Astrocyte (in vitro differentiated cells and primary cell): ENCODE measurements around the gene ZFTA.

Experiments
- EZH2 ChIP-seq: IDR thresholded peaks from 2 replicates; pipeline ENCODE4 v1.6.1; 2012; ENCODE audit warnings: mild to moderate bottlenecking, low read length, inconsistent platforms; ENCODE audit not compliant: insufficient read depth
- TF ChIP-seq, protein P1 (sequence below): IDR thresholded peaks from 2 replicates; pipeline ENCODE4 v1.5.1; 2011; ENCODE audit warnings: low read depth, mild to moderate bottlenecking, inconsistent platforms, low read length, moderate library complexity; ENCODE audit not compliant: insufficient read depth

DNA sequence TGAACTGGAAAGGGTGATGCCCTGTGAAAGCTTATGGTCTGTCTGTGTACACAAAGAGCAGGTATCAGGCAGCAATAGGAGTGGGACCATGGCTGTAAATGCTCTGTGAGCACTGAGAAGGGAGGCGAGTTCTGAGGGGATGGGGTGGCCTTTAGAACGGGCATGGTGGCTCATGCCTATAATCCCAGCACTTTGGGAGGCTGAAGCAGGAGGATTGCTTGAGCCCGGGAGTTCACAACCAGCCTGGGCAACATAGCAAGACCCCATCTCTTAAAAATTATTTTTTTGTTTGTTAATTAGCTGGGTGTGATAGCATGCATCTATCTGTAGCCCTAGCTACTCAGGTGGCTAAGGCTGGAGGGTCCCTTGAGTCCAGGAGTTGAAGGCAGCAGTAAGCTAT, 48.2 kb upstream of the ZFTA start:
- TF ChIP-seq EZH2: no peak
- TF ChIP-seq, protein P1, sequence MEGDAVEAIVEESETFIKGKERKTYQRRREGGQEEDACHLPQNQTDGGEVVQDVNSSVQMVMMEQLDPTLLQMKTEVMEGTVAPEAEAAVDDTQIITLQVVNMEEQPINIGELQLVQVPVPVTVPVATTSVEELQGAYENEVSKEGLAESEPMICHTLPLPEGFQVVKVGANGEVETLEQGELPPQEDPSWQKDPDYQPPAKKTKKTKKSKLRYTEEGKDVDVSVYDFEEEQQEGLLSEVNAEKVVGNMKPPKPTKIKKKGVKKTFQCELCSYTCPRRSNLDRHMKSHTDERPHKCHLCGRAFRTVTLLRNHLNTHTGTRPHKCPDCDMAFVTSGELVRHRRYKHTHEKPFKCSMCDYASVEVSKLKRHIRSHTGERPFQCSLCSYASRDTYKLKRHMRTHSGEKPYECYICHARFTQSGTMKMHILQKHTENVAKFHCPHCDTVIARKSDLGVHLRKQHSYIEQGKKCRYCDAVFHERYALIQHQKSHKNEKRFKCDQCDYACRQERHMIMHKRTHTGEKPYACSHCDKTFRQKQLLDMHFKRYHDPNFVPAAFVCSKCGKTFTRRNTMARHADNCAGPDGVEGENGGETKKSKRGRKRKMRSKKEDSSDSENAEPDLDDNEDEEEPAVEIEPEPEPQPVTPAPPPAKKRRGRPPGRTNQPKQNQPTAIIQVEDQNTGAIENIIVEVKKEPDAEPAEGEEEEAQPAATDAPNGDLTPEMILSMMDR: no peak
